HG03135 (cell line): ENCODE data around the gene L3HYPDH.
A peak's percentile ranks its signal among the peaks of the same experiment; 100 is the strongest.
"Not testable (repeated sequence)": the region's sequence is repeated elsewhere in the genome, so short reads cannot be mapped to it uniquely, and the experiment has no call there.

Source experiments
- ATAC-seq: cut with Tn5 transposase; IDR thresholded peaks from one replicate; pipeline ENCODE4 v1.9.1; 2021; ENCODE audit warnings: mild to moderate bottlenecking, moderate library complexity; ENCODE audit not compliant: unreplicated experiment

The L3HYPDH gene

DNA sequence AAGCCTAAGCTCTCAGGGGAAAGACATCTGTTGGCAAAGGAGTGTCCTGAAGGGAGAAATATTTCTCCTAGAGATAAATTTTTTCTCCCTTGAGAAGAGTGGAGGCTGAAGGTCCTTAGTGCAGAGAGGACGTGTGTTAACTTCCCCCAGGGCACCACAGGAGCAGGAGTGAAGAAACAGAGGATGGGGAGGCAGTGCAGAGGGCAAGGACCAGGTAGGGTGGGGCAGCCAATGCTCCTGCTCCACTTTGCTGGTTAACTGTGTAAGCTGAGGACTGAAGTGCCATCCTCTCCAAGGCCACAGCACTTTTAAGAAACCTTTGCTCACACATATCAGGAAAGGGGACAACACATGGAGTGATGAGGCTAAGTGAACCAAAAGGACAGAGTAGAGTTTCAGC, 4.0 kb downstream of the L3HYPDH start:
- no peak for ATAC-seq

DNA sequence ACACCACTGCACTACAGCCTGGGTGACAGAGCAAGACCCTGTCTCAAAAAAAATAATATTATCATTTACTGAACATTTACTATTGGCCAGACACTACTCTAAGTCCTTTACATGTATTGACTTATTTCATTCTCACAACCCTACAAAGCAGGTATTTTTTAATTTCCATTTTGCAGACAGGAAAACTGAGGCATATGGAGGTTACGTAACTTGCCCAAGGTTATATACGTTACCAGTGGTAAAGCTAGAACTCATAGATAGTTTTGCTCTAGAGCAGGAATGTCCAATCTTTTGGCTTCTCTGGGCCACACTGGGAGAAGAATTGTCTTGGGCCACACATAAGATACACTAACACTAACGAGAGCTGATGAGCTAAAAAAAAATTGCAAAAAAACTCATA, 5.7 kb downstream of the L3HYPDH start:
- ATAC-seq, result no peak

DNA sequence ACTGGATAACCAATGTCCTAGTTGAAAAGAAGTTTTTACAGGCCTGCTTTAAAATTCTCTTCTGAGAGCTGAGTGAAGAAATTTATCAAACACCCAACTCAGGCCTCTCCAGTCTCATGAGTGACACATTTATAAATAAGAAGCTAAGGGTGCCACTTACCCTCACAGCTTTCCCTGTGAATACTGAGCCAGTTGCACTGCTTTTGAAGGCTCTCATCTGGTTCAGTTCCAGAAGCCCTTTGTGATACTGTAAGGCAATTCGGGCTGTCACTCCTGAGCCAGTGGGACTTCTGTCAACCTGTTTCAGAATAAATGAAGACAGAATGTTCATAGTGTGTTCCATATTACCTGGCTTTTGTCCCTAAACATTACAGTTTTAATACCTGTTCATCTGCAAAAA, 8.5 kb downstream of the L3HYPDH start:
- ATAC-seq, result no peak

DNA sequence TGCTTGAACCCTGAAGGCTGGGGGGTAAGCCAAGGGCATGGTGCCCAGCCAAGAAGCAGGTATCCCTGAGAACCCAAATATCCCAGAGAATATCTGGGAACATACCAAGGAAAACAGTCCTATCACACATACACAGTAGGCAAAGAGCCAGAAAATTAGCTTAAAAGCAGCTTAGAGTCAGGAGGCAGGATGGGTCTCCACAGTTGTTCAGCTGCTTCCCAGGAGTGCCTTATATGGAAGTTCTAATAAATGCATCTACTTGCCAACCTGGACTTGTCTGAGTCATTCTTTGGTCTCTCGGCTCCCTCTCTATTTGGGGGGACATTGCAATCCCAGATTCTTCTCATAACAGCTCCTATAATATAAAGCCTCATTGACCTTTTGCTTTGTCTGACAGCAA, 10.0 kb downstream of the L3HYPDH start:
- no peak for ATAC-seq

DNA sequence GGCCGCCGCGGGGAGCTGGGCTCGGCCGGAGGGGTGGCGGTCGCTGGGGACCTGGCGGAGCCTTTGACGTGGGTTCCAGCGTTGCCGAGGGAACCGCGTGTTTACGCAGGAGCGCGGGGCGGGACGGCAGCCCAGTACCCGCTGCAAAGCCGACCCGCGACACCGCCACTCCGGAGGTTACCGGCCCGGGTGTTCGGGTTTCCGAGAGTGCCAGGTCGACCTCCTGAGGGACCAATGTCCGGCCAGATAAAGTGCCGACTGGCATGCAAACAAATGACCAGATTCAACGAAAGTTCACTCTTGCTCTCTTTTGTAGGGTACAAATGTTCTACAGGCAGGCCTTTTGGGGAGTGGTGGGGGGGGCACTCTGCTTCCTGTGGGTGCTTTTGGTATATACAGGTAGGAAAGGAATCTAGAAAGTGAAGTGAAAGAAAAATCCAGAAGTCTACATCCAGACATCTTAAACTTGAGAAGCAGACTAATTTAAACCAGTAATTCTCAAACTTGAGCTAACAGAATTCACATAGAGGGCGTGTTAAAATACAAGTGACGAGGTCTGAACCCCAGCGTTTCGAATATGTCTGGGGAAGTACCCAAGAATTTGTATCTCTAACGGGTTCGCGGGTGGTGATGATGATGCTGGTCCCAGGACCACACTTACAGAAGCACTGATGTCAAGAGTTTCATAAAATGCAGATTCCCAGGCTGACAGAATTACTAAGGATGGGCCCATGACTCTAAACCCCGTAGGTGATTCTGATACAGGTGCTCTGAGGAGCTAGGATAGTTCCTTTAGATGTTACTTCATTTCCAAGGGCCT, 18.7 kb downstream of the L3HYPDH start, which contains the start of gene GPR135:
Gene GPR135, minus strand, starts transcription at position 65 of the 820 bp plus-strand sequence. CDS start 154 bp downstream, outside the sequence.
- ATAC-seq, result peak; percentile 42

DNA sequence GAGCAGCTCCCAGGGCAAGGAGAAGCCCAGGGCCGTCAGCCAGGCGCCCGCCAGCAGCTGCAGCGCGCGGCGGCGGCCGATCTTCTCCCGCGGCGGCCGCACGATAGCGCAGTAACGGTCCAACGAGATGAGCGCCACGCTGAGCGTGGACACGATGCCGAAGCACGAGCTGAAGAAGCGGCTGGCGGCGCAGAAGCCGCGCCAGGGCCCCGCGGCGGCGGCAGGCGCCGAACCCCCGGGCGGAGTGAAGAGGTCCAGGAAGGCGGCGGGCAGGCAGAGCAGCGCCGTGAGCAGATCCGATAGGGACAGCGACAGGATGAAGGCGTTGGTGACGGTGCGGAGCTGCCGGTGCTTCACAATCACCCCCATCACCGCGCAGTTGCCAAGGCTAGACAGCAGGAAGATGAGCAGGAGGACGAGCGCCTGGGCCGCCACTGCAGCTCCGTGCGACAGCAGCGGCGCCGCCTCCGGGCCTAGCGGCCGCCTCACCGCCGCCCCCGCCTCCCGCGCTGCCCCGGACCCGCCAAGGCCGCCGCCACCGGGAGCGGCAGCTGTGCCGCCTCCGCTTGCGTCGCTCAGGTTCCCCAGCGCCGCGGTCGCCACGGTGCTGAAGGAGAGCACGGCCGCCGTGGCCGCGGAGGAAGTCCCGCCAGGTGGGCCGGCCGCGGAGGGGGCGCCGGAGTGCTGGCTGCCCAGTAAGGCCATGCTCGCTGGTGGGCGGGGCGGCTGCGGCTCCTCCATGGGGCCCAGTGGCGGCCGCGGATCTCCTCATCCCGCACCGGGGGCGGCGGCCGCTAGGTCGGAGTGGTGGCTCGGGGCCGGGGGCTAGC, 19.5 kb downstream of the L3HYPDH start:
- peak; percentile 58 for ATAC-seq

DNA sequence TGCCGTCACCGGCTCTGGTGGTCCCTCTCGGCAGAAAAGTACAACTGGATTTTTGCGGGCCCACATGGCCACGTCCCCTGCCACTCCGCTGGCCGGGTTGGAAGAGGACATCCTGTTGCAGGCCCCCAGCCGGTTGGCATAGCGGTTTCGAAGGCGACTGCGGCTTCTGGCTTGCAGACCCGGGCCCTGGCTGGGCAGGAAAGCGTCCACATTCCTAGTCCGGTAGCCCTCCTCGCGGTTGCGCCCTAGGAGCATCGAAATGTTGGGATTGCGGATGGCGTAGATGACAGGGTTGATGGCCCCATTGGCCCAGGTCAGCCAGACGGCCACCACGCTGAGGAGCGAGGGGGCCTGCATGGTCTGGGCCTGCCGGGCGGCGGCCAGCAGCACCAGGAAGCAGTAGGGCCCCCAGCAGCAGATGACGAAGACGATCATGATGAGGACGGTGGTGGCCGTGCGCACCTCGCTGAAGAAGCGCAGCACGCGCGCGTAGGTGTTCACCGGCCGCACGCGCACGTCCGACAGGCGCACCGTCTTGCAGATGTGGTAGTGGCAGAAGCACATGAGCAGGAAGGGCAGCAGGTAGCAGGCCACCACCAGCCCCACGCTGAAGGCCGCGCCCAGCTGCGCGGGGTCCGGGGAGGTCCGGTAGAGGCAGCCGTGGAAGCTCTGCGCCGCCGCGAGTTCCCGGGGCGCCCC, 20.3 kb downstream of the L3HYPDH start:
- peak; percentile 36 for ATAC-seq

DNA sequence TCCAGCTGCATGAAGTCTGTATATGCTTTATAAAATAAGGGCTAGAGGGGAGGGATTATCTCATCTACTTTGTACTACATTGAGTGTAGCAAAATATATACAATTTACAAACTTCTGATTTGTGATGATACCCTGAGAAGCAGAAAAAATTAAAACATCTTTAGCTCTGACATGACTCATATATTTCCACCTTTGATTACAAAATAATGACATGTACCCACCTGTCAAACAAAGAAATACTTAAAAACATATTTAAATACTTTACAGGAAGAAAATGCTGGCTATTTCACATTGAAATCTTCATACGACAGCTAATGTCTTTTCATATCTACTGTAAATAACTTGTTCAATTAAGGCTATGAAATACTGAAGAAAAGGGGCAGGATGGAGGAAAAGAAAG, 22.3 kb downstream of the L3HYPDH start:
- ATAC-seq, result no peak

DNA sequence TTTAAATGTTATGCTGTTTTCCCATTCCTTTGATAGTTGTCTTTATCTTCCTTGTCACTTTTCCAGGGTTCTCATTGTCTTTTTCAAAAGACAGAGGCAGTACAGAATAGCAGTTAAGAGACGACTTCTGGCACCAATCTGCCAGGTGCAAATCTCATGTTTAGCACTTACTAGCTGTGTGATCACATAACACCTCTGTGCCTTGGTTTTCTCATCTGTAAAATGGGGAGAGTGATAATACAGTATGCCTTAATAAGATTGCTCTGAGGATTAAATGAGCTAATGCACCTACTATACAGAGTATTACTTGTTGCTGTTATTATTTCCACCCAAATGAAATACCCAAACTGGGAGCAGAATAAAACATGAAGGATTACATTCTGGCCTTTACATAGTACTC, 23.8 kb downstream of the L3HYPDH start:
- ATAC-seq, result no peak

DNA sequence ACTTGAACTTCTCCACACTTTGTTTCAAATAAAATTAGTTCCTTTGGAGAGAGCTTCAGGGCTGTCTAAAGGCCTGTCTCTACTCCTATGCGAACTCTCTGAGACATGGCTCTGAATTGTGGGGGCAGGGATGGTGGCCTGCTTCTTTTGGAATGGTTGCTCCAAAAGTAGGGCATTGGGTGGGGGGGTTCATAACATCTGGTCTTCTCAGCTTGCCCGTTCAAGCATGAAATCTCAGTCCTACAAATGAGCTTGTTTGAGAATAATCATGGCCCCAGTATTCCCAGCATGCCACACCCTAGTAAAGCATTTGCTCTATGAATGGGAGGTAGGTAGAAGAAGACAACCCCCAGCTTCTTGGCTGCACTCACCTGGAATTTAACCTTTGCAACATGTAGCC, 25.7 kb downstream of the L3HYPDH start:
- ATAC-seq, result no peak

DNA sequence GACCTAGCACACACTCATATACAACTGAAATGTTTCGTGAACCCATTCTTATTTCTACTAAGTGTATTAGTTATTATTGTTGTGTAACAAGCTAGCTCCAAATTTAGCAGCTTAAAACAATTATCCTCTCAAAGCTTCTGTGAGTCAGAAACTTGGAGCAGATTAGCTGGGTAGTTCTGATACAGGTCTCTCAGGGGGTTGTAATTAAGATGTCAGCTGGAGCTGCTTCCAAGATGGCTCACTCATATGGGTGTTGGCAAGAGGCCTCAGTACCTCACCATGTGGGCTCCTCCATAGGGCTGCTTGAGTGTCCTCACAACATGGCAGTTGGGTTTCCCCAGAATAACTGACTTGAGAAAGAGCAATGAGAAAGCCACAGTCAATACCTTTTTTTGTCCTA, 28.8 kb downstream of the L3HYPDH start:
- ATAC-seq, result no peak

DNA sequence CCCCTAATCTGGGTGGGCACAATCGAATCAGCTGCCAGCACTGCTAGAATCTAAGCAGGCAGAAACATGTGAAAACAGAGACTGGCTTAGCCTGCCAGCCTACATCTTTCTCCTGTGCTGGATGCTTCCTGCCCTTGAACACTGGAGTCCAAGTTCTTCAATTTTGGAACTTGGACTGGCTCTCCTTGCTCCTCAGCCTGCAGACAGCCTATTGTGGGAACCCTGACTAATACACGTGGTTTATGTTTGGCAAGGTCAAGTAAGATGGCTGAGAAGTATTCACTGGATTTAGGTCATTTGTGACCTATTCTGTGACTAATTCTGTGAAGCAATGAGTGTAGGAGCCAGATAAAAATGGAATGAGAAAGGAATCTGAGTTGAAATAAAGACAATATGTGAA, 30.1 kb downstream of the L3HYPDH start:
- ATAC-seq, result no peak

DNA sequence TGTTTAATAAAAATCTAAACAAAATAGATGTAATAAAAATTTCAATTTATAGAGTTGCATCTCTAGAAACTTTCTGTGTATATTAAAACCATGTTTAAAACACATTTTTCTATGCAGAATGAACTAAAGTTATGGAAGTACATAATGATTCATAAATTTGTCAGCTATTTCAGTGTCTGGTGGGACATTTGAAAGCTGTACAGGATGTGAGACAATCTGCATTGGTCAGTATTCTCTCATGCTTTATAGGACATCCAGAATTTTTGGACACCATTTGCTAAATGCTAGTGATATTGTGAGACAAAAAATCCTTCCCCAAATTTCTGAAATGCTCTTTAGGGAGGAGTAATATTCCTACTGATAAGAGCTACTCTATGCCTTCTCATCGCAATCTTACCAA, 32.4 kb downstream of the L3HYPDH start:
- ATAC-seq, result no peak

DNA sequence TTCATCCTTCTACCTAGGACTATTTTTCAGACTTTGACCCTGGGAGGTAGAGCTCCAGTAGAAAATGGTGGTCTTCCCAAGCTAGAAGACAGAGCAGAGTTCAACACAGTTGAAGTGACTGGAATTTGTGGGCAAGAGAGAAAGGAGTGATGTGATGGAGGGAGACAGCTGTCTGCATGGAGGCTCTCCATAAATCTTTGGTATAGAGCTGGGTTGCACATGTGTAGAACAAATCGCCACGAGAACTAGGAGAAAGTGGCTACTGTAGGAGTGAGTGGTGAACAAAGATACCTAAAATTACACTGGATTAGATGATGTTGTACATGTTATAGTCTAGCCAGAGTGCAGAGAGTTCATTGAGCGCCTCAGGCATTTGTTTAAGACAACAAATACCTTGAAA, 33.5 kb downstream of the L3HYPDH start:
- ATAC-seq, result no peak

DNA sequence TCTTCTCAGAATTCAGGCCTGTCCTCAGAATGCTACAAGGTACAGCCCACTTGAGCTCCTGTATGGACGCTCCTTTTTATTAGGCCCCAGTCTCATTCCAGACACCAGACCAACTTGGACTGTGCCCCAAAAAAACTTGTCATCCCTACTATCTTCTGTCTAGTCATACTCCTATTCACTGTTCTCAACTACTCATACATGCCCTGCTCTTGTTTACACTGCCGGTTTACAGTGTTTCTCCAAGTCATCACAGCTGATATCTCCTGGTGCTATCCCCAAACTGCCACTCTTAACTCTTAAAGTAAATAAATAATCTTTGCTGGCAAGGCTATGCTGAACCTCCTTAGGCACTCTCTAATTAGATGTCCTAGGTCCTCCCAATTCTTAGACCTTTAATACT, 35.5 kb downstream of the L3HYPDH start:
- ATAC-seq, result not testable (repeated sequence)

DNA sequence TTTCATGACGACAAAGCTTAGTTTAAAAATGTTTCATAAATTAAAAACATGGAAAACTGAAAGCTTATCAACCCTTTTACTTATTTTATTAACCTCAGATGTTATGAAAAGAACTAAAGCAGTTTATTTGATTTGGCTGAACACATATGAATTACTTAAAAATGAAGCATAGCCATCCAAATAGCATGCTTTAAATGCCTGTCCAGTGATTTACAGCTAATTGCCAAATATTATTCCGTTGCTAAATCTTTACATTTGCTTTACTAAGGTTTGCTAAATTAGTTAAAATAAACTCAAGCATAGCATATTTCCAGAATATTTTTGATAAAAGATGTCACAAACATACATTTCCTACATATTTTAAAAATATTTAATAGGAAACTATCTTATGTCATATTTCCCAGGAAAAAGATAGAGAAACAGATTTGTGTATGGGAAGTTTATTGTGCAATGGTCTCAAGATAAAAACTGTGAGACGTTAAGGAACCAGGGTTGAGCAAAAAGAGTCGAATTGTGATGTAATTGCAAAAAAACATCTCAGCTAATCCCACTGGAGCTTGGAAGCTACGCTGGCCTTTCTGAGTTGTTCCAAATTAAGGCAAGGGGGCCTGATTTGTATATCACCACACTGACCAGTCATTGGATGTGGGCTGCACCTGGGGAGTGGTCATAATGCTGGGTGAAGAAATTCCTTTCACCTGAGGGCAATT, 44.8 kb downstream of the L3HYPDH start:
- no peak for ATAC-seq

DNA sequence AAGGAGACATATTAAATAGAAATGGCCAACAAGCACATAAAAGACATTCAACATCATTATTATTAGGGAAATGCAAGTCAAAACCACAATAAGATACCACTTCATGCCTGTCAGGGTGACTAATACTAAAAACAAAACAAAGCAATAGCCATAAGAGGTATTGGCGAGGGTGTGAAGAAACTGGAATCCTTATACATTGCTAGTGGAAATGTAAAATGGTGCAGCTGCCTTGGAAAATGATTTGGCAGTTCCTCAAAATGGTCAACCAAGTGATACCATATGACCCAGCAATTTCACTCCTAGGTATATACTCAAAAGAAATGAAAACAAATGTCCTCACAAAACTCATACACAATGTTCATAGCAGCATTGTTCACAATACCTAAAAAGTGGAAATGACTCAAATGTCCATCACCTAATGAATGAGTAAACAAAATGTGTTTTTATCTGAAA, 46.0 kb downstream of the L3HYPDH start:
- ATAC-seq, result no peak

DNA sequence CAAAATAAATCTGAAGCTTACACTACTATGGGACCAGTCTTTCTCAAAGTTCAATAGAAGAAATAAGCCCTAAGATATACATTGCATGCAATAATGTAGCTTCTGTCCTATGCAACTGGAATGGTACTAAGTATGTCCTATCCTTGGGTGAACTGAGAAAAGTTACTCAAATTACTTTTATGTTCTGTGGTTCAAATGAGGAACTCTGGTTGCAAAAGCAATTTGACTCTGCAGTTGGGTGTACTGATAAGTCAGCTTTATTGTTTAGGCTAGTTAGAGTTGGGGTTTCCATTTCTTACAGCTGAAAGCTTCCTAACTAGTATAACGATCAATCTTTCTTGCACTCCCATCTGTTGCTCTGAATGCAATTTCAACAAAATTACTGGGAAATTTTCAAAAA, 48.2 kb downstream of the L3HYPDH start:
- ATAC-seq, result no peak

DNA sequence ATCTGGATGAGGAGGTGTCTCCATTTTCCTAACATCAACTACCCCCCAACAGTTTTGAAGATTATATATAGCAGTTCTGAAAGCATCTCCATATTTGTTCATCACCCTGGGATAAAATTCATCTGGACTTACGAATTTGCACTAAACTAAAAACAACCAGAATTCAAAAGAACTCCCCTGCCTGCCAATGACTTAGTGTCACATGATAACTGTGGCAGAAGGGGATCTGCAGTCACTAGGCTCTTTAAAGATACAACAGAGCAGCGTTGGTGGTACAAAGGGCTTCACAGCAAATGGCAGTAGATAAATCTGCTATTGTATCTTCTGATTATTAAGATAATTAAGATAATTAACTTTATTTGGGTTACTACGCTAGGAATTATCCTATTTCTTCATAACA, 49.1 kb downstream of the L3HYPDH start:
- no peak for ATAC-seq

DNA sequence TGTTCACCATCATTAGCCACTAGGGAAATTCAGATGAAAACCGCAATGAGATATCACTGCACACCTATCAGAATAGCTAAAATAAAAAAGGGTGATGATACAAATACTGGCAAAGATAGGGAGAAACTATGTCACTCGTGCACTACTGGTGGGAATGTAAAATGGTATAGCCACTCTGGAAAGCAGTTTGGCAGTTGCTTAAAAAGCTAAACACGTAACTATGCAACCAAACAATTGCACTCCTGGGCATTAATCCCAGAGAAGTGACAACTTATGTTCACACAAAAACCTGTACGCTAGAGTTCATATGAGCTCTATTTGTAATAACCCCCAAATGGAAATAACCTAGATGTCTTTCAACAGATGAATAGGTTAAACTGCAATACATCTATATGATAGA, 54.4 kb downstream of the L3HYPDH start:
- no peak for ATAC-seq

DNA sequence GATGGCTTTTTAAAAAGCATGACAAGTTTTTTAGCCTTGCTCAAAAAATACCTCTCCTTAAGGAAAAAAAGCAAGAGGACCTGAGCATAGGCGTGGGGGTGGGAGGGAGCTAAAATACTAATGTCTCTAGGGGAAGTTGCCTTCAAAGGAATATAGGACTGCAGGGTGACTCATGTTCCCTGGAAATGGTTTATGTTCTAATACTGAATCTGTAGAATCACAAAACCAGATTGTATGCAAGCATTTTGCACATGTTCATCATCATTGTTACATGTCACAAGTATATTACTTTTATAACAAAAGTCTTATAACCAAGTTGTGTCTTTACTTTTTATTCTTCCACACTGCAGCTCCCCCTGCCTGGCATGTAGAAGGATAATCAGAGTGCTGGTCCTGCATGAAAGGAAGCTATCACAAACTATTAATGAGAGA, 55.6 kb downstream of the L3HYPDH start:
- ATAC-seq, result no peak
